Activated T-cell treated with anti-CD3 and anti-CD28 coated beads, Interleukin-2, amount 50 U/mL, for 48 hours (primary cell): ENCODE measurements around the gene RPGR.

Experiments used
- DNase-seq, 2 experiments: peaks; one replicate each; pipeline ENCODE4 v3.0.0-alpha.2; 2020

Gene RPGR

GRCh38 chrX:38326086-38326485, 1.2 kb downstream of the RPGR start:
- DNase-seq: no peak

GRCh38 chrX:38320819-38321218, 6.5 kb downstream of the RPGR start:
- no peak for DNase-seq

GRCh38 chrX:38318606-38319005, 8.7 kb downstream of the RPGR start:
- no peak for DNase-seq

GRCh38 chrX:38318196-38318595, 9.1 kb downstream of the RPGR start:
- no peak for DNase-seq

GRCh38 chrX:38315186-38315585, 12.1 kb downstream of the RPGR start:
- no peak for DNase-seq

- no peak for DNase-seq
Measured at GRCh38 chrX:38313190-38313589, 14.1 kb downstream of the RPGR start.

GRCh38 chrX:38312436-38312835, 14.9 kb downstream of the RPGR start:
- no peak for DNase-seq

GRCh38 chrX:38311743-38312142, 15.6 kb downstream of the RPGR start:
- DNase-seq: no peak

- no peak for DNase-seq
Measured at GRCh38 chrX:38305971-38306370, 21.3 kb downstream of the RPGR start.

- DNase-seq: no peak
Measured at GRCh38 chrX:38304010-38304409, 23.3 kb downstream of the RPGR start.

- no peak for DNase-seq
Measured at GRCh38 chrX:38293741-38294140, 33.6 kb downstream of the RPGR start.

- DNase-seq: no peak
Measured at GRCh38 chrX:38287674-38288073, 39.6 kb downstream of the RPGR start.

- no peak for DNase-seq
Measured at GRCh38 chrX:38285649-38286048, 41.7 kb downstream of the RPGR start.

- DNase-seq: no peak
Measured at GRCh38 chrX:38282049-38282448, 45.3 kb downstream of the RPGR start.

- no peak for DNase-seq
Measured at GRCh38 chrX:38279188-38279587, 48.1 kb downstream of the RPGR start.

GRCh38 chrX:38278682-38279081, 48.6 kb downstream of the RPGR start:
- DNase-seq: no peak

GRCh38 chrX:38277802-38278201, 49.5 kb downstream of the RPGR start:
- DNase-seq: no peak

GRCh38 chrX:38277136-38277535, 50.2 kb downstream of the RPGR start:
- no peak for DNase-seq

GRCh38 chrX:38276089-38276488, 51.2 kb downstream of the RPGR start:
- no peak for DNase-seq

GRCh38 chrX:38275615-38276014, 51.7 kb downstream of the RPGR start:
- DNase-seq: no peak

- no peak for DNase-seq
Measured at GRCh38 chrX:38273453-38273852, 53.9 kb downstream of the RPGR start.

- no peak for DNase-seq
Measured at GRCh38 chrX:38271154-38271716, 56.1 kb downstream of the RPGR start.

- no peak for DNase-seq
Measured at GRCh38 chrX:38268011-38268410, 59.3 kb downstream of the RPGR start.

- no peak for DNase-seq
Measured at GRCh38 chrX:38262715-38263620, 64.3 kb downstream of the RPGR start.

GRCh38 chrX:38260231-38260630, 67.1 kb downstream of the RPGR start:
- DNase-seq: no peak
